NCI-H82 treated with DMSO at 0.1 percent for 48 hours (cell line): ENCODE measurements around the gene KCNJ18.
"Not testable (repeated sequence)": the region's sequence is repeated elsewhere in the genome, so short reads cannot be mapped to it uniquely, and the experiment has no call there.

Experiments
- DNase-seq: peaks from one replicate; lab custom pipeline; 2025; ENCODE audit not compliant: unreplicated experiment; lab: John Stamatoyannopoulos, UW

KCNJ18 gene

GRCh38 chr17:21683897-21684296 is 8.4 kb upstream of the KCNJ18 start:
- not testable (repeated sequence) for DNase-seq

GRCh38 chr17:21684384-21684783 is 7.9 kb upstream of the KCNJ18 start:
- not testable (repeated sequence) for DNase-seq

- DNase-seq, result not testable (repeated sequence)
These were observed 7.1 kb upstream of the KCNJ18 start for GRCh38 chr17:21685061-21685795.

- no peak for DNase-seq
These were observed 5.9 kb upstream of the KCNJ18 start for GRCh38 chr17:21686165-21687015.

GRCh38 chr17:21687136-21687953 is 5.0 kb upstream of the KCNJ18 start:
- DNase-seq, result no peak

- DNase-seq, result no peak
These were observed 3.9 kb upstream of the KCNJ18 start for GRCh38 chr17:21688293-21688949.

- no peak for DNase-seq
These were observed 2.7 kb upstream of the KCNJ18 start for GRCh38 chr17:21689604-21690003.

GRCh38 chr17:21690811-21691210 is 1.5 kb upstream of the KCNJ18 start:
- not testable (repeated sequence) for DNase-seq

- DNase-seq, result not testable (repeated sequence)
These were observed 842 bp upstream of the KCNJ18 start for GRCh38 chr17:21691481-21691880.

- not testable (repeated sequence) for DNase-seq
These were observed 362 bp downstream of the KCNJ18 start for GRCh38 chr17:21692704-21693065.

GRCh38 chr17:21693391-21693796 is 1.1 kb downstream of the KCNJ18 start:
- DNase-seq, result not testable (repeated sequence)

- DNase-seq, result not testable (repeated sequence)
These were observed 1.6 kb downstream of the KCNJ18 start for GRCh38 chr17:21693937-21694336.

GRCh38 chr17:21696227-21696626 is 3.9 kb downstream of the KCNJ18 start:
- DNase-seq, result not testable (repeated sequence)

GRCh38 chr17:21696842-21697507 is 4.7 kb downstream of the KCNJ18 start:
- not testable (repeated sequence) for DNase-seq

GRCh38 chr17:21697508-21697860 is 5.2 kb downstream of the KCNJ18 start:
- DNase-seq, result not testable (repeated sequence)

- DNase-seq, result not testable (repeated sequence)
These were observed 6.2 kb downstream of the KCNJ18 start for GRCh38 chr17:21698437-21699075.

- not testable (repeated sequence) for DNase-seq
These were observed 6.8 kb downstream of the KCNJ18 start for GRCh38 chr17:21699124-21699523.

GRCh38 chr17:21699573-21700236 is 7.4 kb downstream of the KCNJ18 start:
- not testable (repeated sequence) for DNase-seq

GRCh38 chr17:21701090-21701489 is 8.8 kb downstream of the KCNJ18 start:
- not testable (repeated sequence) for DNase-seq
